Kidney tubule cell (primary cell): Measurements from ENCODE around the gene TIMM21.

Experiments
- DNase-seq: peaks from one replicate; pipeline ENCODE4 v3.0.0-alpha.2; 2018; ENCODE audit warnings: low spot score

The TIMM21 gene

GRCh38 chr18:74148543-74149070, 284 bp downstream of the TIMM21 start:
- no peak for DNase-seq

GRCh38 chr18:74149878-74150277, 1.6 kb downstream of the TIMM21 start:
- no peak for DNase-seq

GRCh38 chr18:74152270-74152669, 3.9 kb downstream of the TIMM21 start:
- DNase-seq, result no peak

GRCh38 chr18:74152857-74153256, 4.5 kb downstream of the TIMM21 start:
- no peak for DNase-seq

- no peak for DNase-seq
These were observed 5.1 kb downstream of the TIMM21 start for GRCh38 chr18:74153377-74153776.

- DNase-seq, result no peak
These were observed 5.5 kb downstream of the TIMM21 start for GRCh38 chr18:74153793-74154192.

GRCh38 chr18:74154716-74155115, 6.4 kb downstream of the TIMM21 start:
- no peak for DNase-seq

- no peak for DNase-seq
These were observed 7.0 kb downstream of the TIMM21 start for GRCh38 chr18:74155276-74155675.

- no peak for DNase-seq
These were observed 14.8 kb downstream of the TIMM21 start for GRCh38 chr18:74163019-74163660.

- DNase-seq, result no peak
These were observed 18.1 kb downstream of the TIMM21 start for GRCh38 chr18:74166386-74166785.

GRCh38 chr18:74171910-74172606, 23.7 kb downstream of the TIMM21 start:
- DNase-seq, result no peak

GRCh38 chr18:74172697-74173433, 24.5 kb downstream of the TIMM21 start:
- no peak for DNase-seq

GRCh38 chr18:74173434-74173750, 25.1 kb downstream of the TIMM21 start:
- no peak for DNase-seq

GRCh38 chr18:74175658-74176057, 27.3 kb downstream of the TIMM21 start:
- no peak for DNase-seq

- no peak for DNase-seq
These were observed 30.6 kb downstream of the TIMM21 start for GRCh38 chr18:74178884-74179283.

- no peak for DNase-seq
These were observed 31.4 kb downstream of the TIMM21 start for GRCh38 chr18:74179623-74180199.

- no peak for DNase-seq
These were observed 34.0 kb downstream of the TIMM21 start for GRCh38 chr18:74182335-74182734.

- DNase-seq, result no peak
These were observed 34.8 kb downstream of the TIMM21 start for GRCh38 chr18:74183130-74183529.

GRCh38 chr18:74184875-74185274, 36.6 kb downstream of the TIMM21 start:
- DNase-seq, result peak; percentile 38

- DNase-seq, result no peak
These were observed 37.5 kb downstream of the TIMM21 start for GRCh38 chr18:74185860-74186259.

GRCh38 chr18:74186661-74187060, 38.3 kb downstream of the TIMM21 start:
- DNase-seq, result no peak

GRCh38 chr18:74190086-74190485, 41.8 kb downstream of the TIMM21 start:
- DNase-seq, result no peak

- no peak for DNase-seq
These were observed 43.3 kb downstream of the TIMM21 start for GRCh38 chr18:74191577-74191976.
